Astrocyte (in vitro differentiated cells and primary cell): ENCODE measurements around the gene IGSF21. TPM values are rescaled to one million over a fixed set of nuclear protein-coding genes. Genes with fewer than 3 reads are reported as not detected.

Experiments
- DNase-seq: peaks from one replicate; pipeline ENCODE4 v3.0.0-alpha.2; 2010; ENCODE audit warnings: low read depth
- FAIRE-seq: peaks from 2 replicates; lab custom pipeline; 2011; peaks lifted over from hg19 to GRCh38; lab: Jason Lieb, UNC
- H2AFZ ChIP-seq: 2 replicates; pipeline ENCODE4 v1.6.0; 2012; ENCODE audit warnings: low read depth, low read length, inconsistent platforms
- H3K27ac ChIP-seq: 2 replicates; pipeline ENCODE4 v1.5.1; 2011; ENCODE audit warnings: low read depth, low read length, inconsistent platforms
- H3K27me3 ChIP-seq: 2 replicates; pipeline ENCODE4 v1.6.0; 2011; ENCODE audit warnings: low read length, inconsistent platforms; ENCODE audit not compliant: insufficient read depth
- H3K36me3 ChIP-seq: 2 replicates; pipeline ENCODE4 v1.5.1; 2011; ENCODE audit warnings: low read length, inconsistent platforms; ENCODE audit not compliant: insufficient read depth
- H3K4me1 ChIP-seq: 2 replicates; pipeline ENCODE4 v1.5.1; 2011; ENCODE audit warnings: low read length, inconsistent platforms; ENCODE audit not compliant: insufficient read depth
- H3K4me2 ChIP-seq: 2 replicates; pipeline ENCODE4 v1.6.0; 2012; ENCODE audit warnings: low read length, inconsistent platforms
- H3K4me3 ChIP-seq: 2 replicates; pipeline ENCODE4 v1.5.1; 2011; ENCODE audit warnings: low read depth, mild to moderate bottlenecking, low read length, inconsistent platforms; ENCODE audit not compliant: insufficient read depth
- H3K79me2 ChIP-seq: 2 replicates; pipeline ENCODE4 v1.6.0; 2012; ENCODE audit warnings: mild to moderate bottlenecking, low read length, inconsistent platforms; ENCODE audit not compliant: insufficient read depth
- H3K9ac ChIP-seq: 2 replicates; pipeline ENCODE4 v1.6.0; 2012; ENCODE audit warnings: mild to moderate bottlenecking, low read length, inconsistent platforms
- H3K9me3 ChIP-seq: 2 replicates; pipeline ENCODE4 v1.5.1; 2012; ENCODE audit warnings: low read depth, mild to moderate bottlenecking, low read length, inconsistent platforms; ENCODE audit not compliant: insufficient read depth
- H4K20me1 ChIP-seq: 2 replicates; pipeline ENCODE4 v1.6.0; 2012; ENCODE audit warnings: low read length, inconsistent platforms; ENCODE audit not compliant: insufficient read depth
- H3K27ac Mint-ChIP-seq: one replicate; pipeline ENCODE4 v1.8.0; 2021; ENCODE audit warnings: mild to moderate bottlenecking, mixed read lengths; ENCODE audit not compliant: unreplicated experiment
- H3K27me3 Mint-ChIP-seq: one replicate; pipeline ENCODE4 v1.8.0; 2021; ENCODE audit warnings: low read depth, mixed read lengths; ENCODE audit not compliant: unreplicated experiment
- H3K36me3 Mint-ChIP-seq: one replicate; pipeline ENCODE4 v1.8.0; 2021; ENCODE audit warnings: low read depth, mixed read lengths; ENCODE audit not compliant: unreplicated experiment
- H3K4me1 Mint-ChIP-seq: one replicate; pipeline ENCODE4 v1.8.0; 2021; ENCODE audit warnings: low read depth, mixed read lengths; ENCODE audit not compliant: unreplicated experiment
- H3K4me3 Mint-ChIP-seq: one replicate; pipeline ENCODE4 v1.8.0; 2021; ENCODE audit warnings: mild to moderate bottlenecking, moderate library complexity, mixed read lengths; ENCODE audit not compliant: unreplicated experiment
- H3K9me3 Mint-ChIP-seq: one replicate; pipeline ENCODE4 v1.8.0; 2021; ENCODE audit warnings: mild to moderate bottlenecking, mixed read lengths; ENCODE audit not compliant: unreplicated experiment
- CTCF ChIP-seq: IDR thresholded peaks from 2 replicates; pipeline ENCODE4 v1.5.1; 2011; ENCODE audit warnings: low read depth, mild to moderate bottlenecking, inconsistent platforms, low read length, moderate library complexity; ENCODE audit not compliant: insufficient read depth
- EZH2 ChIP-seq: IDR thresholded peaks from 2 replicates; pipeline ENCODE4 v1.6.1; 2012; ENCODE audit warnings: mild to moderate bottlenecking, low read length, inconsistent platforms; ENCODE audit not compliant: insufficient read depth
- total RNA-seq: library from RNA; stranded (reverse); gene quantifications from 2 replicates; pipeline ENCODE4 v1.2.1, GENCODE V29; 2021

IGSF21 gene
- total RNA-seq, 1 donor from 2014 or later = not detected

- FAIRE-seq (no peak), DNase-seq (no peak)
- Histone ChIP-seq H2AFZ (no peak overlapping the region), H3K4me1 (no peaks in the 10 kb centered on the region), H3K36me3 (no peaks in the 10 kb centered on the region), H3K4me3 (no peak overlapping the region), H3K9me3 (no peaks in the 10 kb centered on the region), H3K79me2 (no peaks in the 10 kb centered on the region), H3K27me3 (peaks cover 52% of the 10 kb centered on the region), H4K20me1 (no peaks in the 10 kb centered on the region), H3K27ac (no peak overlapping the region), H3K9ac (no peak overlapping the region), H3K4me2 (no peak overlapping the region)
- no peak overlapping the region for H3K4me3 Mint-ChIP-seq
- peaks cover 7% of the 10 kb centered on the region for H3K4me1 Mint-ChIP-seq
- no peak overlapping the region for H3K27ac Mint-ChIP-seq
- H3K27me3 Mint-ChIP-seq = peaks cover 82% of the 10 kb centered on the region
- no peak for TF ChIP-seq EZH2
- TF ChIP-seq CTCF = no peak
- H3K9me3 Mint-ChIP-seq = peaks cover 3% of the 10 kb centered on the region
- H3K36me3 Mint-ChIP-seq = peaks cover 1% of the 10 kb centered on the region
Observed at GRCh38 chr1:18111605-18112297, 4.2 kb downstream of the IGSF21 start.

DNA sequence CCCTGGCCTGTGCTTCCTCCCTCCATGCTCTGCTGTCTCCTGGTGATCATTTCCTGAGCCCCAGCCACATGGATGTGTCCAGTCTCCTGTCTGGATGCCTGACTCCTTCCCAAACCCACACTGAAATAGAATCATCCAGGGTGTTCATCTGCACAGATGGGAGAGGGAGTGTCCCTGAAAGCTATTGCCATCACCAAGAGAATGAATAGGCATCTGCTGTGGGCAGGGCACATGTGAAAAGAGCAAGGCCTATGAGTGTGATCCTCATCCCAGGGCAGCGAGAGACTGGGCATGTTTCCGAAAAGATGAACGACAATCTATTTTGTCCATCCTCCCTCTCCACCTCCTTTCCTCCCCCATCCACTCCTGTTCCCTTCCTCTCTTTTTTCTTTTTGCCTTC lies 5.0 kb downstream of the IGSF21 start:
- FAIRE-seq = no peak
- Histone ChIP-seq H3K4me1 (no peaks in the 10 kb centered on the region), H3K27ac (no peak overlapping the region), H3K9me3 (no peaks in the 10 kb centered on the region), H2AFZ (no peak overlapping the region), H3K4me2 (no peak overlapping the region), H3K9ac (no peak overlapping the region), H3K4me3 (no peak overlapping the region), H3K27me3 (peaks cover 47% of the 10 kb centered on the region), H3K79me2 (no peaks in the 10 kb centered on the region), H3K36me3 (no peaks in the 10 kb centered on the region), H4K20me1 (no peaks in the 10 kb centered on the region)
- DNase-seq = no peak
- H3K36me3 Mint-ChIP-seq = peaks cover 2% of the 10 kb centered on the region
- peaks cover 3% of the 10 kb centered on the region for H3K9me3 Mint-ChIP-seq
- H3K27ac Mint-ChIP-seq = no peak overlapping the region
- peaks cover 5% of the 10 kb centered on the region for H3K4me1 Mint-ChIP-seq
- TF ChIP-seq EZH2 (no peak), CTCF (no peak)
- H3K27me3 Mint-ChIP-seq = peaks cover 84% of the 10 kb centered on the region
- H3K4me3 Mint-ChIP-seq = no peak overlapping the region

DNA sequence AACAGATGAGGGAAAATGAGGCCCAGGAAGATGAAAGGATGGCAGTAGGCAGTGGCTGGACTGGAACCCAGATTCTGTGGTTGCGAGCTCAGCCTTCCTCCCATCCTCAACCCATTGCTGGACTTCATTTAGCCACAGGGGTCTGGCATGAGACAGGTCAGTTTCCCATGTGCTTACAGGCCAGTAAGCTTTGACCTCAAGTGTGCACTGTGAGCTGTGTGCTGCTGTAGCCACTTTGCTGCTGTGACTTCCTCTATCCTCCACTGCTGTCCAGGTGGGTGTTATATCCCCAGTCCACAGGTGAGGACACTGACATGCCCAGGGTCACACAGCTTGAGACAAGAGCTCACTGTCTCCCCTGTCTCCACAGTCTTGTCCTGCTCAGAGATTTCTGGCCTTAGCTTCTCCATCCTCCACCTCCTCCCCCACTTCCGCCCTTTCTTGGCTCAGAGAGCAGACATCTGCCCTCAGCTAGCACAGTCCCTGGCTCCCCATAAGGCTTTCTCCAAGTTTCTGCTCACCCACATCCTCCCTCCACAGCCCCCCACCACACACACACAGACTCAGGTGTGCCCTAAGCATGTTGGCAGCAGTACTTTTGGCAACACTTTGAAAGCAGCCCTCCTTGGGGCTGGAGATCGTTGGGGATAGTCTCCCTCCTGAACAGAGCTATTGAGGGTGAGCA lies 7.3 kb downstream of the IGSF21 start:
- no peak for FAIRE-seq
- no peak overlapping the region for H3K4me3 ChIP-seq
- DNase-seq = no peak
- H3K9me3 Mint-ChIP-seq = peaks cover 3% of the 10 kb centered on the region
- H3K36me3 Mint-ChIP-seq = peaks cover 2% of the 10 kb centered on the region
- H3K27me3 ChIP-seq = peaks cover 30% of the 10 kb centered on the region
- no peak overlapping the region for H2AFZ ChIP-seq
- H3K4me2 ChIP-seq = no peak overlapping the region
- H3K27ac ChIP-seq = no peak overlapping the region
- H3K4me1 ChIP-seq = no peaks in the 10 kb centered on the region
- H3K79me2 ChIP-seq = no peaks in the 10 kb centered on the region
- TF ChIP-seq EZH2 = no peak
- no peak for TF ChIP-seq CTCF
- H3K4me1 Mint-ChIP-seq = peaks cover 2% of the 10 kb centered on the region
- H3K27me3 Mint-ChIP-seq = peaks cover 82% of the 10 kb centered on the region
- no peaks in the 10 kb centered on the region for H3K36me3 ChIP-seq
- no peak overlapping the region for H3K27ac Mint-ChIP-seq
- H4K20me1 ChIP-seq = no peaks in the 10 kb centered on the region
- no peaks in the 10 kb centered on the region for H3K9me3 ChIP-seq
- H3K9ac ChIP-seq = no peak overlapping the region
- no peak overlapping the region for H3K4me3 Mint-ChIP-seq
